GM12875 (cell line): ENCODE data around the gene SRGAP3.

Source experiments
- H3K4me3 ChIP-seq: one replicate; pipeline ENCODE4 v1.5.1; 2011; ENCODE audit warnings: low read depth, low read length, control low read depth
- TF ChIP-seq, protein P1 (sequence below): IDR thresholded peaks from 2 replicates; pipeline ENCODE4 v1.5.1; 2011; ENCODE audit warnings: low read depth, mild to moderate bottlenecking, control low read depth, inconsistent platforms, low read length, moderate library complexity, borderline replicate concordance; ENCODE audit not compliant: insufficient read depth

SRGAP3 gene

GRCh38 chr3:8986741-8987140 lies 262.7 kb downstream of the SRGAP3 start:
- TF ChIP-seq, protein P1, sequence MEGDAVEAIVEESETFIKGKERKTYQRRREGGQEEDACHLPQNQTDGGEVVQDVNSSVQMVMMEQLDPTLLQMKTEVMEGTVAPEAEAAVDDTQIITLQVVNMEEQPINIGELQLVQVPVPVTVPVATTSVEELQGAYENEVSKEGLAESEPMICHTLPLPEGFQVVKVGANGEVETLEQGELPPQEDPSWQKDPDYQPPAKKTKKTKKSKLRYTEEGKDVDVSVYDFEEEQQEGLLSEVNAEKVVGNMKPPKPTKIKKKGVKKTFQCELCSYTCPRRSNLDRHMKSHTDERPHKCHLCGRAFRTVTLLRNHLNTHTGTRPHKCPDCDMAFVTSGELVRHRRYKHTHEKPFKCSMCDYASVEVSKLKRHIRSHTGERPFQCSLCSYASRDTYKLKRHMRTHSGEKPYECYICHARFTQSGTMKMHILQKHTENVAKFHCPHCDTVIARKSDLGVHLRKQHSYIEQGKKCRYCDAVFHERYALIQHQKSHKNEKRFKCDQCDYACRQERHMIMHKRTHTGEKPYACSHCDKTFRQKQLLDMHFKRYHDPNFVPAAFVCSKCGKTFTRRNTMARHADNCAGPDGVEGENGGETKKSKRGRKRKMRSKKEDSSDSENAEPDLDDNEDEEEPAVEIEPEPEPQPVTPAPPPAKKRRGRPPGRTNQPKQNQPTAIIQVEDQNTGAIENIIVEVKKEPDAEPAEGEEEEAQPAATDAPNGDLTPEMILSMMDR: no peak
- H3K4me3 ChIP-seq: no peak overlapping the region

GRCh38 chr3:8985876-8986275 lies 263.6 kb downstream of the SRGAP3 start:
- TF ChIP-seq, protein P1: no peak
- H3K4me3 ChIP-seq: no peak overlapping the region

GRCh38 chr3:8985411-8985831 lies 264.0 kb downstream of the SRGAP3 start:
- no peak overlapping the region for H3K4me3 ChIP-seq
- TF ChIP-seq, protein P1: no peak

GRCh38 chr3:8984526-8984925 lies 264.9 kb downstream of the SRGAP3 start:
- TF ChIP-seq, protein P1: no peak
- no peak overlapping the region for H3K4me3 ChIP-seq

- TF ChIP-seq, protein P1: no peak
- no peak overlapping the region for H3K4me3 ChIP-seq
Measured at GRCh38 chr3:8984081-8984480, 265.4 kb downstream of the SRGAP3 start.

DNA sequence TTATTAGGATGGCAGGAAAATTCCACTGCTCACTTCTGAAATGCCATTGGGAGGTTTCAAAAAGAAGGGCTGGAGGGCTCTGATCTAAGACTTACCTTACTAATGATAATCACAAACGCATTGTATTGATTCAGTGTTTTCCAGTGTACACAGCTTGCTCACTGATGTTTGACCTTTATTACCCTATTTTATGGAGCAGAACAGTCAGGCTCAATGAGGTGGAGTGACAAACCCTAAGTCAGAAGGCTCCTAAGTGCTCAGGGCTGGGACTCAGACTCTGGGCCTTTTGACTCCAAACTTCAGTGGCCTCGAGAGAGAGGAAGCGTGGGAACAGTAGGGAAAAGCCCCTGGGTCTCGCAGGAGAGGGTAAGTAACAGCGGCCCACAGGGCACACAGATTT lies 265.9 kb downstream of the SRGAP3 start:
- TF ChIP-seq, protein P1: no peak
- H3K4me3 ChIP-seq: no peak overlapping the region

GRCh38 chr3:8983026-8983425 lies 266.4 kb downstream of the SRGAP3 start:
- H3K4me3 ChIP-seq: no peak overlapping the region
- TF ChIP-seq, protein P1: no peak
